Hepatocyte (in vitro differentiated cells): ENCODE results near the gene CHN2. TPM values are rescaled to one million over a fixed set of nuclear protein-coding genes. Genes with fewer than 3 reads are reported as not detected.

Experiments used
- DNase-seq: peaks from one replicate; pipeline ENCODE4 v3.0.0-alpha.2; 2016; ENCODE audit warnings: low spot score
- H2AFZ ChIP-seq: fragments of 200-600 bp; sonication (generic); 2 replicates; pipeline ENCODE4 v1.6.0; 2016; ENCODE audit warnings: antibody characterized with exemption, mild to moderate bottlenecking
- H3K27ac ChIP-seq: fragments of 200-600 bp; sonication (generic); 2 replicates; pipeline ENCODE4 v1.5.1; 2016; ENCODE audit warnings: mild to moderate bottlenecking
- H3K27me3 ChIP-seq: fragments of 200-600 bp; sonication (generic); 2 replicates; pipeline ENCODE4 v1.6.1; 2016
- H3K36me3 ChIP-seq: fragments of 200-600 bp; sonication (generic); replicated peaks from 2 replicates; pipeline ENCODE4 v1.5.1; 2016; ENCODE audit warnings: low read depth; ENCODE audit not compliant: insufficient read depth
- H3K4me1 ChIP-seq: fragments of 200-600 bp; sonication (generic); 2 replicates; pipeline ENCODE4 v1.5.1; 2016; ENCODE audit warnings: mild to moderate bottlenecking, moderate library complexity; ENCODE audit not compliant: insufficient read depth
- H3K4me2 ChIP-seq: fragments of 200-600 bp; sonication (generic); 2 replicates; pipeline ENCODE4 v1.6.0; 2016
- H3K4me3 ChIP-seq: fragments of 200-600 bp; sonication (generic); 2 replicates; pipeline ENCODE4 v1.5.1; 2016; ENCODE audit warnings: mild to moderate bottlenecking
- H3K79me2 ChIP-seq: fragments of 200-600 bp; sonication (generic); 2 replicates; pipeline ENCODE4 v1.6.0; 2017; ENCODE audit warnings: mild to moderate bottlenecking
- H3K9me2 ChIP-seq: fragments of 200-600 bp; sonication (generic); replicated peaks from 2 replicates; pipeline ENCODE4 v1.6.0; 2017; ENCODE audit warnings: mild to moderate bottlenecking; ENCODE audit not compliant: insufficient read depth
- H3K9me3 ChIP-seq: fragments of 200-600 bp; sonication (generic); 2 replicates; pipeline ENCODE4 v1.5.1; 2016; ENCODE audit warnings: low read depth, mild to moderate bottlenecking
- H4K20me1 ChIP-seq: fragments of 200-600 bp; sonication (generic); 2 replicates; pipeline ENCODE4 v1.6.0; 2016; ENCODE audit warnings: mild to moderate bottlenecking; ENCODE audit not compliant: insufficient read depth, poor library complexity, severe bottlenecking
- CTCF ChIP-seq: fragments of 200-600 bp; sonication (generic); IDR thresholded peaks from 2 replicates; pipeline ENCODE4 v1.5.1; 2016; ENCODE audit warnings: antibody characterized with exemption, mild to moderate bottlenecking; ENCODE audit not compliant: poor library complexity
- EZH2 ChIP-seq: fragments of 200-600 bp; sonication (generic); IDR thresholded peaks from 2 replicates; pipeline ENCODE4 v1.6.1; 2016; ENCODE audit warnings: antibody characterized with exemption, mild to moderate bottlenecking, borderline replicate concordance
- EZH2phosphoT487 ChIP-seq: fragments of 200-600 bp; sonication (generic); IDR thresholded peaks from one replicate; pipeline ENCODE4 v1.6.1; 2018; ENCODE audit warnings: antibody characterized with exemption, mild to moderate bottlenecking, low read depth, moderate library complexity; ENCODE audit not compliant: unreplicated experiment, severe bottlenecking
- WGBS: methylation state at CpG from one replicate; pipeline ENCODE4 v1.1.6; 2016; ENCODE audit warnings: low lambda C conversion rate; ENCODE audit errors: missing lambda C conversion rate; 5-methylcytosine and 5-hydroxymethylcytosine counted together
- polyA plus RNA-seq: library from polyadenylated mRNA; unstranded; fragments of >200 nt; fragmentation: Nextera tagmentation; extraction: Ambion mirVana; gene quantifications from 2 replicates; pipeline ENCODE4 v1.2.1, GENCODE V29; 2016
- total RNA-seq: library from RNA; depleted of rRNA; stranded (reverse); fragments of >200 nt; gene quantifications from 2 replicates; pipeline ENCODE4 v1.2.3, GENCODE V29; 2014

CHN2 gene
- total and polyA plus RNA-seq, 2 experiments from 2014 or later: 8.7 to 12.3 TPM

GRCh38 chr7:29228289-29229011 lies 33.9 kb downstream of the CHN2 start:
- H3K9me3 ChIP-seq: no peaks in the 10 kb centered on the region
- no peaks in the 10 kb centered on the region for H3K36me3 ChIP-seq
- peaks cover 11% of the 10 kb centered on the region for H3K4me1 ChIP-seq
- H4K20me1 ChIP-seq: no peaks in the 10 kb centered on the region
- no peak overlapping the region for H3K4me2 ChIP-seq
- H2AFZ ChIP-seq: no peak overlapping the region
- DNase-seq: no peak
- TF ChIP-seq CTCF: no peak
- TF ChIP-seq EZH2phosphoT487: no peak
- no peak for TF ChIP-seq EZH2
- H3K4me3 ChIP-seq: no peak overlapping the region
- no peak overlapping the region for H3K27ac ChIP-seq
- no peaks in the 10 kb centered on the region for H3K27me3 ChIP-seq
- WGBS: 88% methylated on average over 11 of the region's 11 CpGs
- H3K9me2 ChIP-seq: no peaks in the 10 kb centered on the region
- no peaks in the 10 kb centered on the region for H3K79me2 ChIP-seq

- Histone ChIP-seq H2AFZ (no peak overlapping the region), H3K4me3 (no peak overlapping the region), H3K9me3 (no peaks in the 10 kb centered on the region), H3K27ac (no peak overlapping the region), H3K4me2 (no peak overlapping the region), H3K36me3 (no peaks in the 10 kb centered on the region), H3K9me2 (no peaks in the 10 kb centered on the region), H3K27me3 (no peaks in the 10 kb centered on the region), H3K79me2 (no peaks in the 10 kb centered on the region), H4K20me1 (no peaks in the 10 kb centered on the region), H3K4me1 (peaks cover 11% of the 10 kb centered on the region)
- no peak for DNase-seq
- 91% methylated on average over 2 of the region's 2 CpGs for WGBS
- no peak for TF ChIP-seq CTCF
- TF ChIP-seq EZH2phosphoT487: no peak
- no peak for TF ChIP-seq EZH2
These were observed 34.5 kb downstream of the CHN2 start for GRCh38 chr7:29229066-29229465.

- no peak for DNase-seq
- TF ChIP-seq EZH2phosphoT487 (no peak), CTCF (no peak)
- Histone ChIP-seq H3K9me3 (no peaks in the 10 kb centered on the region), H3K79me2 (no peaks in the 10 kb centered on the region), H3K4me3 (no peak overlapping the region), H4K20me1 (no peaks in the 10 kb centered on the region), H3K4me2 (no peak overlapping the region), H2AFZ (no peak overlapping the region), H3K9me2 (no peaks in the 10 kb centered on the region), H3K4me1 (peaks cover 11% of the 10 kb centered on the region), H3K36me3 (no peaks in the 10 kb centered on the region), H3K27ac (no peak overlapping the region), H3K27me3 (no peaks in the 10 kb centered on the region)
- WGBS: 69% methylated on average over 3 of the region's 3 CpGs
These were observed 35.4 kb downstream of the CHN2 start for GRCh38 chr7:29229946-29230345.
